Cardiac fibroblast (primary cell): ENCODE data around the gene CCKAR.

ENCODE experiments used
- DNase-seq, 2 donors: peaks; one replicate each; pipeline versions ENCODE4 v3.0.0 to v3.0.0-alpha.2; 2010; ENCODE audit warnings: low read depth in 2 of 2
- H3K4me3 ChIP-seq, 2 donors: replicated peaks in 1 of 2; 1 replicate in 1 of 2; 2 replicates in 1 of 2; pipeline ENCODE4 v1.5.1; 2011; ENCODE audit warnings: low read depth in 2 of 2, low read length in 2 of 2, mild to moderate bottlenecking in 2 of 2, moderate library complexity in 1 of 2
- CTCF ChIP-seq: IDR thresholded peaks from one replicate; pipeline ENCODE4 v1.5.1; 2011; ENCODE audit warnings: low read depth, mild to moderate bottlenecking, low read length, inconsistent platforms

Gene CCKAR

GRCh38 chr4:26471890-26472289, 18.4 kb downstream of the CCKAR start:
- no peak for TF ChIP-seq CTCF

GRCh38 chr4:26468977-26469376, 21.3 kb downstream of the CCKAR start:
- DNase-seq: no peak

More at GRCh38 chr4:26471890-26472289, 18.4 kb downstream of the CCKAR start:
- no peak for DNase-seq
- no peak overlapping the region for H3K4me3 ChIP-seq

GRCh38 chr4:26468283-26468949, 21.9 kb downstream of the CCKAR start:
- no peak for DNase-seq
- TF ChIP-seq CTCF: no peak
- H3K4me3 ChIP-seq: no peak overlapping the region

More at GRCh38 chr4:26468977-26469376, 21.3 kb downstream of the CCKAR start:
- H3K4me3 ChIP-seq: no peak overlapping the region
- TF ChIP-seq CTCF: no peak

- TF ChIP-seq CTCF: no peak
- DNase-seq: no peak
- H3K4me3 ChIP-seq: no peak overlapping the region
Observed at GRCh38 chr4:26467724-26468123, 22.6 kb downstream of the CCKAR start.

GRCh38 chr4:26466578-26467270, 23.6 kb downstream of the CCKAR start:
- TF ChIP-seq CTCF: no peak
- H3K4me3 ChIP-seq: no peak overlapping the region
- no peak for DNase-seq

GRCh38 chr4:26464420-26465095, 25.7 kb downstream of the CCKAR start:
- H3K4me3 ChIP-seq: no peak overlapping the region
- no peak for TF ChIP-seq CTCF
- no peak for DNase-seq
